ENCODE data around the gene FAM107A. TPM values are rescaled to one million over a fixed set of nuclear protein-coding genes. Genes with fewer than 3 reads are reported as not detected.

Gene FAM107A
- total and polyA plus RNA-seq, 2 of the 13 experiments (the other 11 are each of a cell fraction or from before 2014, with no cell fraction given): not detected

- TF ChIP-seq, protein P1, sequence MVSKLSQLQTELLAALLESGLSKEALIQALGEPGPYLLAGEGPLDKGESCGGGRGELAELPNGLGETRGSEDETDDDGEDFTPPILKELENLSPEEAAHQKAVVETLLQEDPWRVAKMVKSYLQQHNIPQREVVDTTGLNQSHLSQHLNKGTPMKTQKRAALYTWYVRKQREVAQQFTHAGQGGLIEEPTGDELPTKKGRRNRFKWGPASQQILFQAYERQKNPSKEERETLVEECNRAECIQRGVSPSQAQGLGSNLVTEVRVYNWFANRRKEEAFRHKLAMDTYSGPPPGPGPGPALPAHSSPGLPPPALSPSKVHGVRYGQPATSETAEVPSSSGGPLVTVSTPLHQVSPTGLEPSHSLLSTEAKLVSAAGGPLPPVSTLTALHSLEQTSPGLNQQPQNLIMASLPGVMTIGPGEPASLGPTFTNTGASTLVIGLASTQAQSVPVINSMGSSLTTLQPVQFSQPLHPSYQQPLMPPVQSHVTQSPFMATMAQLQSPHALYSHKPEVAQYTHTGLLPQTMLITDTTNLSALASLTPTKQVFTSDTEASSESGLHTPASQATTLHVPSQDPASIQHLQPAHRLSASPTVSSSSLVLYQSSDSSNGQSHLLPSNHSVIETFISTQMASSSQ (IDR thresholded peaks at IDR 0.05; ENCODE audit: low read depth): no peak
- TF ChIP-seq, protein P1 (CRISPR knock-in tag; IDR thresholded peaks at IDR 0.05; ENCODE audit: borderline replicate concordance): no peak
- TF ChIP-seq, protein P2, sequence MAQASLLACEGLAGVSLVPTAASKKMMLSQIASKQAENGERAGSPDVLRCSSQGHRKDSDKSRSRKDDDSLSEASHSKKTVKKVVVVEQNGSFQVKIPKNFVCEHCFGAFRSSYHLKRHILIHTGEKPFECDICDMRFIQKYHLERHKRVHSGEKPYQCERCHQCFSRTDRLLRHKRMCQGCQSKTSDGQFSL (CRISPR knock-in tag; IDR thresholded peaks at IDR 0.05): no peak
- TF ChIP-seq ZNF776 (CRISPR knock-in tag; IDR thresholded peaks at IDR 0.05): no peak
- TF ChIP-seq ETS1 (CRISPR knock-in tag; IDR thresholded peaks at IDR 0.05): no peak
- TF ChIP-seq ZNF724P (CRISPR knock-in tag; IDR thresholded peaks at IDR 0.05; ENCODE audit: borderline replicate concordance): no peak
- TF ChIP-seq SOX5 (CRISPR knock-in tag; IDR thresholded peaks at IDR 0.05; ENCODE audit: borderline replicate concordance): peak; percentile 94
- no peak for TF ChIP-seq ZNF329 (CRISPR knock-in tag; IDR thresholded peaks at IDR 0.05; ENCODE audit: low read depth)
- no peak for TF ChIP-seq MTA3 (CRISPR knock-in tag; IDR thresholded peaks at IDR 0.05)
- peak; percentile 43; the same call in 1 of the 2 replicates for TF ChIP-seq GATAD2A (CRISPR knock-in tag; IDR thresholded peaks at IDR 0.05)
- TF ChIP-seq ZNF20 (CRISPR knock-in tag; IDR thresholded peaks at IDR 0.05): no peak
- TF ChIP-seq DRAP1 (CRISPR knock-in tag; IDR thresholded peaks at IDR 0.05): no peak
- no peak for TF ChIP-seq ISL2 (CRISPR knock-in tag; IDR thresholded peaks at IDR 0.05)
- TF ChIP-seq GATA4 (IDR thresholded peaks at IDR 0.05; ENCODE audit: borderline replicate concordance, low read depth): no peak
- no peak for TF ChIP-seq ZFP90 (CRISPR knock-in tag; IDR thresholded peaks at IDR 0.05; ENCODE audit: borderline replicate concordance)
- no peak for TF ChIP-seq PAX8 (CRISPR knock-in tag; IDR thresholded peaks at IDR 0.05; ENCODE audit: borderline replicate concordance)
- TF ChIP-seq PREB (CRISPR knock-in tag; IDR thresholded peaks at IDR 0.05): no peak
- TF ChIP-seq PBX2 (CRISPR knock-in tag; IDR thresholded peaks at IDR 0.05): no peak
- peak; percentile 53 for TF ChIP-seq SAP130 (CRISPR knock-in tag; IDR thresholded peaks at IDR 0.05; ENCODE audit: low read depth)
- TF ChIP-seq ZFP37 (CRISPR knock-in tag; IDR thresholded peaks at IDR 0.05; ENCODE audit: borderline replicate concordance): no peak
Measured at GRCh38 chr3:58557491-58557890, 19.7 kb downstream of the FAM107A start (continued).

Measured in HepG2 (cell line).